ENCODE measurements around the gene EPHB2.
"Not testable (repeated sequence)": the region's sequence is repeated elsewhere in the genome, so short reads cannot be mapped to it uniquely, and the experiment has no call there.

EPHB2 gene

DNA sequence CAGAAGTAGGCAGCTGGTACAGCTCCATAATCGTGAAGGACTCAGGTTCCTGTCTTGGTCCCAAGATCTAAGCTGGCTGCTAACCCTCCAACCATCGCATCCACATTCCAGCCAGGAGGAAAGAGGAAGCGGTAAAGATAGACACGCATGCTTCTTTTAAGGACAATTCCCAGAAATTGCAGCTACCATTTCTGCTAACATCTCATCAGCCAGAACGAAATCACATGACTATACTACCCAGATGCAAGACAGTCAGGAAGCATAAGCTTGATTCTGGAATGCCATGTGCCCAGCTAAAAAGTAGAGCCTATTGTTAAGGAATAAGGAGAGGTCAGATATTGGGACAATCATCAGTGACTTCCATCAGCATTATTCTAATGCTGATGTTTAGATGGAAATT lies 110.4 kb downstream of the EPHB2 start:
- no peak for DNase-seq (ENCODE audit: low spot score)

GRCh38 chr1:22822371-22822770 lies 111.7 kb downstream of the EPHB2 start:
- DNase-seq (ENCODE audit: low spot score): no peak

GRCh38 chr1:22824466-22824865 lies 113.8 kb downstream of the EPHB2 start:
- DNase-seq (ENCODE audit: low spot score): no peak

- DNase-seq (ENCODE audit: low spot score): no peak
Measured at GRCh38 chr1:22824975-22825374, 114.3 kb downstream of the EPHB2 start.

DNA sequence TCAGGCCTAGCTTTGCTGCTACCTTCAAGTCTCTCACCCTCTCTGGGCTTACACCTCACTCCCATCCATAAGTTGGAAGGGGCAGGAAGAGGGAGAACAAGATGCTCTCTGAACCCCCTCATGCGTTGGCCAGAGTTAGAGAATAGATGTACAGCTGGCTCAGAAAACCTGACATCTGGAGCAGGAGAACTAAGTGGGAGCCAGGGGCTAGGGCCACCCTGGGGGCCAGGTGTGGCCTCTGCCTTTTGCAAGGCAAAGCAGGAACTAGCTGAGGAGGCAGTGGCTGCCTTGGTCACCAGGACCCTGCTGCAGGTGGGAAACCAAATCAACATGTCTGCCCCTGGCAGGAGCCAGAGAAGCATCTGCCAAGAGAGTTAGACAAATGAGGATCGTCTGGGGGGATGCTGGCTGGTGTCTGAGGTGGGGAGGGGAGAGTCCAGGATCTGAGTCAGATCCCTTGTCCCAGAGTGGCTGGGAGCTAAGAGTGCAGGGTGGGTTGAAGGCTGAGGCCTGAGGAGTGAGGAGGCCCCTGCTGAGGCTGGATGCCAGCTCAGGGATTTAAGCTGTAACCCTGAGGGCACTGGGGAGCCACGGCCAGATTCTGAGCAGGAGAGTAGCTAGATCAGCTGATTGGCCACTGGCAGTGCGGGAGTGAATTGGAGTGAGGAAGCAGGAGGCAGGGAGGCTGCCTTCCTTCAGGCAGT lies 115.0 kb downstream of the EPHB2 start:
- DNase-seq (ENCODE audit: low spot score): no peak

DNA sequence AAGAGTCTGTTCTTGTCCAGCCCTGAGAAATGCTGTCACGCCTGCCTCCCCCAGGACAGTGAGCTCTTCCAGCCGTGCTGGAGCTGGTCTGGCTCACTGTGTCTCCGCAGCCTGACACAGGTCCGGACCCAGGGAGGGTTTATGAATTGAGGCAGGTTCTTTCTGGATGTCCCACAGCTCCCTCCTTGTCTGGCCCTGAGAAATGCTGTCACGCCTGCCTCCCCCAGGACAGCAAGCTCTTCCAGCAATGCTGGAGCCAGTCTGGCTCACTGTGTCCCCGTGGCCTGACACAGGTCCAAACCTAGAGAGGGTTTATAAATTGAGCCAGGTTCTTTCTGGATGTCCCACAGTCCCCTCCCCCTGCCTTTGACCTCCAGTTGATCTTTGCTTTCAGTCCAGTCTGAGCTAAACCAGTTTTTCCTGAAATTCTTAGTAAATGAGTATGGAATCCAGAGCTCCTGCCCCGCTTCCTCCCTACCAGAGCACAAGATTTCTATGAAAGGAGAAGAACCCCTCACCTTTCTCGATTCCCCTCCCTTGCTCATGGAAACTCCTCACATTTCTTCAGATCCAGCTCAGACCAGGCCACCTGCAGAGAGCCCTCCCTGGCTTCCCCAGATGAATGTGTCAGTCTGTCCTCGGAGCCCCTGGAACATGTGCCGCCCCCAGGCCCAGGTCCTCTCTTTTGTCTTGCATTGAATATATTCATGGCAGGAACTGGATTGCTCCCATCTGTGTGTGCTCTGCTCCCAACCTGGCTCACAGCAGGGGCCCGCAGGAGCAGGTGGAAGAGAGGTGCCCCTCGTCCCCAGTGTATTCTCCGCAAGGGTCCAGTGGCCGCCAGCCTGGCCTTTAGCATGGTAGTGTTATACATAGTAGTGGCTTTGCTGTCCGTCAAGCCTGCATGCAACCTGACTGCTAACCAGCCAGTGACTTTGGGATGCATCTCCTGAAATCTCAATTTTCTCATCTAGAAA lies 116.3 kb downstream of the EPHB2 start:
- DNase-seq (ENCODE audit: low spot score): no peak

- no peak for DNase-seq (ENCODE audit: low spot score)
Measured at GRCh38 chr1:22827666-22828483, 117.2 kb downstream of the EPHB2 start.

DNA sequence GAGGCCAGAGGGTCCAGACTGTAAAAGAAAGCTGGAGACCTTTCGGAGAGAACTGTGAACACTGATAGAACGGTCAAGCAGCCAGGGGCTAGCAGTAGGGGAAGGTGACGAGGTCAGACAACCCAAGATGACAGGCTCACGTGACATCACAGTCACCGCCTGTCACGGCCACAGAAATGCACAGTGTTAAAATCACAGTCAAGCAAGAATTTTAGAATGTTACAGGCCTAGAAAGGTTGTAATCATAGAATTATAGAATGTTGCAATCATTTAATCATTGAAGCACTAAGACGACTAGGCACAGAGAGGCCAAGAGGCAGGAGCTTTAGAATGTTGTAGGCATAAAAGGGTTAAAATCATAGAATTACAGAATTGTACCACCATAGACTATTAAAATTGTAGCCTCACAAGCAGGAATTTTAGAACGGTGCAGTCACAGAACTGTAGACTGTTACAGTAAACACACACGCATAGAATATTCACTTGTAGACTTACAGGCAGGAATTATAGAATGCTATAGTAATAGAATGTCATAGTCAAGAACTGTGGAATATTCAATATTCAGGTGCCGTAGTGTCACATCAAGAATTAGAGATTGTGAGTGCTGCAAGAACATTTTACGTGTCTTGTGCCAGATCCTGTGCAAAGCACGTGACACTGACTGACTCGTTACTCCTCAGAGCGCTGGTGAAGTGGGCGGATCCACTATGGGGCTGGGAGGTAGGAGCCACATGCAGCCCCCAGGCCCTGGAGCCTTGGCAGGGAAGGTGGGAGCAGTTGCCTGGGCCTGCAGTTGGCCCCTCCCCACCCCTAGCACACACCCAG lies 118.1 kb downstream of the EPHB2 start:
- DNase-seq (ENCODE audit: low spot score): no peak

DNA sequence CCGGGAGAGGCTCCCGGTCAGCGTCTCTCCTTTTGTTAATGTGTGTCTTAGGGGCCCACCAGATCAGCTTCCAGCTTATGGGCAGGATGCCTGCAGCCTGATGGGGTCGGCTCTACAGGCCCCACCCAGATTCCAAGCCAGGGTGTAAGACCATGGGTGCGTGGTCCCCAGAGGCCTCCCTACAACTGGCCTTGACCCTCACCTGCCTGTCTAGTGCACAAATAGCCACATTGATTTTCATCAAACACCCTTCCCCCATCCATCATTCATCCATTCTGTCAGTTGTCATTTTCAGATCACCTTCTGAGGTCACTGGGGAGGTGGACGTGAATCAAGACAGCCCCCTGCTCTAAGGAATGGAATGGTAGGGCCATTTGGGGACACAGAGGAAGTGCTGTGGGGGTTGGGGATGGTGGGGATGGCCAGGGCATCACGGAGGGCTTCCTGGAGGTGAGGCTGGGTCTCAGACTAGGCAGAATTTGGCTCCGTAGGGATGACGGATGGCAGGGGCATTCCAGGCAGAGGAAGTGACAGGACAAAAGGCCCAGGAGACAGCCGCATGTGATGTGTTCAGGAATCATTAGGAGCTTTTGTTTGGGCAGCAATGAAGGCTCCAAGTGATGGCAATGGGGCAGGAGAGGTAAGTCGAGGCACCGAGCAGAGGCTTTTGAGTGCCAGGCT lies 118.8 kb downstream of the EPHB2 start:
- DNase-seq (ENCODE audit: low spot score): no peak

- DNase-seq (ENCODE audit: low spot score): no peak
Measured at GRCh38 chr1:22830041-22830566, 119.5 kb downstream of the EPHB2 start.

DNA sequence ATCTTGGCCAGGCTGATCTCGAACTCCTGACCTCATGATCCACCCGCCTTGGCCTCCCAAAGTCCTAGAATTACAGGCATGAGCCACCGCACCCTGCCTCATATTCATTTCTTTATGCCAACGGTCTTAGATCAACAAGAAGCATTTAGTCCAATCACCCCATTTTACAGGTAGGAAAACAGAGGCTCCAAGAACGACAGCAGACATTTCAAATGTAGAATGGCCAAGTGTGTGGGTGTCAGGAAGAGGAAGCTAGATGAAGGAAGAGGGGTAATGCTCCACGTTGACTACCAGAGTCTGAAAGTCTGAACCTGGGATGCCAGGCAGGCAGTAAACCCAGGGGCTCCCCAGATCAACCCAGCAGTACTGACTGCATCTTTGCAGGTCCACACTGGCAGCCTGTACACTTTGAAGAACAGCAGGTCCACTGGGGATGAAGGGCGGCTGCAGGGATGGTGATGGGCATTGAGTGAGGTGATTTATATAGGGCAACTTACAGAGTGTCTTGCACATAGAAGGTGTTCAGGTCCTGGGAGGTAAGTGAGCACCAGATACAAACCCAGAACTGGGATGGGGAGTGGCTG lies 120.2 kb downstream of the EPHB2 start:
- DNase-seq (ENCODE audit: low spot score): no peak

GRCh38 chr1:22831729-22832413 lies 121.2 kb downstream of the EPHB2 start:
- no peak for DNase-seq (ENCODE audit: low spot score)

DNA sequence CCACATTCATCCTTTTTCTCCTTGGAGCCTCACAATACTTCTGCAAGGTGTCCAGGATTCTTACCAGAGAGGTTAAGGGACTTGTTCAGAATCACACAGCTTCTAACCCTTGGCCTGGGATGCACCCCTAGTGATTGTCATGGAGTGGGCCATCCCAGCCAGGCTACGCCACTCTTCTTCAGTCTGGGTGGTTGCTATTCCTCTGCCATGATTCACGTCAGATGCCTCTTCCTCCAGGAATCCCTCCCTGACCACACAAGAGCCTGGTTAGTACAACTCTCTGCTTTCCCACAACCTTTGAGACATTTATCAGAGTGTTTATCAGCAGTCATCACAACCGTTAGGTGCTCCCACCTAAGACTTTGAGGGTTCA lies 121.8 kb downstream of the EPHB2 start:
- DNase-seq (ENCODE audit: low spot score): no peak

DNA sequence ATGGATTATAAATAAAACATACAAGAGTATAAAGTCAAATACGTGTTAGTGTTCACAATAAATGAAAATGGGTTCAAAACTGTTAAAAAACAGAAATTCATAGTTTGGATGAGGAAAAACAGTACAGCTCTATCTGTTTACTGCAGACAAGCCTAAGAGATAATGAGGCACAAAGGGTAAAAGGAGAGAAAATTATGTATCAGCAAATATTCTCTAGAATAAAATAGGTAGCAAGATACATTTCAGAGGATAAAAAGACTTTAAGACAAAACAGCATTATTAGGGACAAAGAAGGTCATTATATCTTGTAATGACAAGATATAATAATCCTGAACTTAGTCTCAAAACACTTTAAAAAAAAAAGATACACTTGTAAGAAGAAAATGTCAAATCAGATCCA lies 123.1 kb downstream of the EPHB2 start:
- no peak for DNase-seq (ENCODE audit: low spot score)

DNA sequence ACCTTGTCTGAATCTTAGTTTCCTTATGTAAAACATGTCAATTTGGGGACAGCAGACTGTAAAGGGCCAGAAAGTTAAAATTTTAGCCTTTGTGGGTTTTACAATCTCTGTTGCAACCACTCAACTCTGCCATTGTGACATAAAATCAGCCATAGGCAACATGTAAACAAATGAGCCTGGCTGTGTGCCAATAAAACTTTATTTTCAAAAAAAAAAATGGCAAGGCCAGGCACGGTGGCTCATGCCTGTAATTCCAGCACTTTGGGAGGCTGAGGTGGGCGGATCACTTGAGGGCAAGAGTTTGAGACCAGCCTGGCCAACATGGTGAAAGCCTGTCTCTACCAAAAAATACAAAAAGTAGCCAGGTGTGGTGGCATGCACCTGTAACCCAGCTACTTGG lies 123.8 kb downstream of the EPHB2 start:
- not testable (repeated sequence) for DNase-seq (ENCODE audit: low spot score)

GRCh38 chr1:22835636-22836319 lies 125.1 kb downstream of the EPHB2 start:
- no peak for DNase-seq (ENCODE audit: low spot score)

- DNase-seq (ENCODE audit: low spot score): no peak
Measured at GRCh38 chr1:22836850-22837249, 126.2 kb downstream of the EPHB2 start.

DNA sequence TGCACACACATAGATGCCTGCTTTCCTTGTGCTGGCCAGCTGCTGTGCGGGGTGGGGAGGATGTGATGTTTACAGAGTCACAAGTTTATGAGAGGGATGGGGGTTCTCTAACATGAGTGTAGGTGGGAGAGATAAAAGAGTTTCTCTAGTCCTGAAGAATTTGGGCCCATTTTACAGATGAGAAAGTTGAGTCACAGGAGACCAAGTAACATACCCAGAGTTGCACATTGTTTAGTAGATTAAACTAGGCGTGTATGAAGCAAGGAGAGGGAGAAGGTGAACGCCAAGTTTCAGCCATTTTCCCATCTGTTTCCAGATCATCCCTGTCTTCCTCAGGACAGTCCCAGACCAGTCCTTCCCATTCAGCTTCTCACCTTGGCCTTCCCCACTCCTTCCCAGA lies 126.7 kb downstream of the EPHB2 start:
- DNase-seq (ENCODE audit: low spot score): no peak

DNA sequence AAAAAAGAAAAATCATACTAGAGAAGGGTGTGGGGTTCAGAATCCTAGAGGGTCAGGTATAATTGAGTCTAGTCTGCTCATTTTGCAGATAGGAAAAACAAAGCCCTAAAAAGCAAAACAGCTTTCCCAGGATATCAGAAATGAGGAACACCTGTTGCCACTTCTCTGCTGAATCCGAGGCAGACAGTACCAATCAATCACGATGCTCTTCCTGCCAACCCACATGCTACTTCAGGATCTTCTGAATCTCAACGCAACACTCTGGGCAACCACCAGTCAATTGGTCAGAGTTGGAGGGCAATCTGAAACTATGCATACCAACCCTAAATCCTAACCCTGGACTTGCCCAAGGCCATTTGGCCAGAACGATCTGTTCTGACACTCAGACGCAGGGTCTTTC lies 128.3 kb downstream of the EPHB2 start:
- DNase-seq (ENCODE audit: low spot score): no peak

Data from HuH-7.5 (cell line).